Measurements from ENCODE around the gene ANKFN1.
A peak's percentile ranks its signal among the peaks of the same experiment; 100 is the strongest.

The ANKFN1 gene

GRCh38 chr17:56310782-56311181 lies 157.5 kb downstream of the ANKFN1 start:
- no peak for TF ChIP-seq CTCF (conservative IDR thresholded peaks at IDR 0.05; ENCODE audit: low read length)
- H3K4me3 ChIP-seq (ENCODE audit: low read length): no peak overlapping the region

GRCh38 chr17:56313201-56313600 lies 159.9 kb downstream of the ANKFN1 start:
- no peak for DNase-seq (ENCODE audit: low read depth)
- no peak for TF ChIP-seq CTCF (conservative IDR thresholded peaks at IDR 0.05; ENCODE audit: low read length)
- H3K4me3 ChIP-seq (ENCODE audit: low read length): no peak overlapping the region

More at GRCh38 chr17:56310782-56311181, 157.5 kb downstream of the ANKFN1 start:
- DNase-seq (ENCODE audit: low read depth): no peak

GRCh38 chr17:56314026-56314425 lies 160.8 kb downstream of the ANKFN1 start:
- no peak overlapping the region for H3K4me3 ChIP-seq (ENCODE audit: low read length)
- no peak for DNase-seq (ENCODE audit: low read depth)
- no peak for TF ChIP-seq CTCF (conservative IDR thresholded peaks at IDR 0.05; ENCODE audit: low read length)

GRCh38 chr17:56314984-56315602 lies 161.8 kb downstream of the ANKFN1 start:
- DNase-seq (ENCODE audit: low read depth): no peak
- H3K4me3 ChIP-seq (ENCODE audit: low read length): no peak overlapping the region
- no peak for TF ChIP-seq CTCF (conservative IDR thresholded peaks at IDR 0.05; ENCODE audit: low read length)

GRCh38 chr17:56316604-56317003 lies 163.3 kb downstream of the ANKFN1 start:
- DNase-seq (ENCODE audit: low read depth): no peak
- H3K4me3 ChIP-seq (ENCODE audit: low read length): no peak overlapping the region
- TF ChIP-seq CTCF (conservative IDR thresholded peaks at IDR 0.05; ENCODE audit: low read length): no peak

- H3K4me3 ChIP-seq (ENCODE audit: low read length): no peak overlapping the region
- TF ChIP-seq CTCF (conservative IDR thresholded peaks at IDR 0.05; ENCODE audit: low read length): no peak
- no peak for DNase-seq (ENCODE audit: low read depth)
Observed at GRCh38 chr17:56317351-56318208, 164.3 kb downstream of the ANKFN1 start.

- DNase-seq (ENCODE audit: low read depth): peak; percentile 70
- H3K4me3 ChIP-seq (ENCODE audit: low read length): no peak overlapping the region
- peak; percentile 76 for TF ChIP-seq CTCF (conservative IDR thresholded peaks at IDR 0.05; ENCODE audit: low read length)
Observed at GRCh38 chr17:56319531-56319930, 166.3 kb downstream of the ANKFN1 start.
